GM12865 (cell line): ENCODE data around the gene KLC4.

ENCODE experiments used
- DNase-seq: peaks from one replicate; pipeline ENCODE4 v3.0.0; 2010; ENCODE audit warnings: low read depth
- H3K4me3 ChIP-seq: 2 replicates; pipeline ENCODE4 v1.5.1; 2011; ENCODE audit warnings: mild to moderate bottlenecking, low read depth, low read length, control low read depth
- CTCF ChIP-seq: IDR thresholded peaks from 2 replicates; pipeline ENCODE4 v1.5.1; 2011; ENCODE audit warnings: low read length, control low read depth, low read depth, inconsistent platforms; ENCODE audit not compliant: insufficient read depth; ENCODE audit errors: missing control alignments

Gene KLC4

DNA sequence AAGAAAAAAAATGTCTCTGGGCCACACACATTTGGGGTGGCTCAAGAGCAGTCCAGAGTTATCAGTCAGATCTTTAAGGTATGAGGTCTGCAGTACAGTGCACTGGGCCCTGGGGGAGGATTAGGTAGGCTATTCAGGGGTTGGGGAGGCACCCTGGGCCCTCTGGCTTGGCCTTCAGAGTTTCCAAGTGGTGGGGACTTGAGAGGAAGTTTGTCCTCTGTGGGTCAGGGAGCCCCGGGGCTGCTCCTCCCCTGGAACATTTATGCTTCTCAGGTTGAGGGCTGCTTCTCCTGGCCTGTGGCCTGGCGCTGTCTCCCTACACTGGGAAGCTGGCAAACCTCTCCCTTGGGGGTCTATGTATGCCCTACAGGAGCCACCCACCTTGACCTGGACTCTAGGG, 62.7 kb downstream of the KLC4 start:
- no peak overlapping the region for H3K4me3 ChIP-seq
- no peak for DNase-seq
- TF ChIP-seq CTCF, result no peak

DNA sequence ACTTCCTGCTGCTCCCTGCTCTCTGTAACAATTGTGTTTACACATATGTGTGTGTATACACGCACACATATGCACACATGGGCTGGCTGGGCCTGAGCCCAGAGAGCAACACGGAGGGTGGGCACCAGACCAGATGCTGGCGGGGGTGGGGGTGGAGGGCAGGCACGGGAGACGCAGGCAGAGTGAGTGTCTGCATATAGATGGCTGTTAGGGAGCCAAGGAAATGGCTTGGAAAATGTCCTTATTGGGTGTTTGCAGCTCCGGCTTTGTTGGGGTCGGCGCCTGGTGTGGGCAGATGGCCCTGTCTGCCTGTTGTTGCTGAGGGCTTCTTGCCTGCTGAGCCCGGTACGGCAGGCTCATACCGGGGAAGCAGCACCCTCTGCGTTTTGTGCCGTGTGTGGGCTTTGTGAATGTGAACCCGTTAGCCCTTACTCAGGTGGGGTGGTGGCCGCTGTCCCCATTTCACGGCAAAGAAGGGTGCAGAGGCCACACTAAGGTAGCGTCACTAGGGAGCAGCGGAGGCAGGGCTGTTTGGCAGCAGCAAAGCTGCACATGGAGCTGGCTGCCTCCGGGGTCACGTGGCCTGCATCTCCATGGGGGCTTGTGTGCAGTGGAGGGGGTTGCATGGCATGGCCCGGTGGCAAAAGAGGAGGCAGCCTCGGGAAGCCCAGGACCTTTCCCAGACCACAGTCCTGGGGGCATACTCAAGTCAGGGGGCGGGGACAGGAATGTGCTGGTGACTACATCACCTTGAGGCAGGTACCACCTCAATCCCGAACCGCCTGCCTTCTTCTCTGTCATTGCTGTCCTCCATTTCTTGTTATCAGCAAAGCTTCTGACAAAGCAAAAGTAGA, 64.3 kb downstream of the KLC4 start:
- TF ChIP-seq CTCF, result no peak
- no peak for DNase-seq
- no peak overlapping the region for H3K4me3 ChIP-seq

DNA sequence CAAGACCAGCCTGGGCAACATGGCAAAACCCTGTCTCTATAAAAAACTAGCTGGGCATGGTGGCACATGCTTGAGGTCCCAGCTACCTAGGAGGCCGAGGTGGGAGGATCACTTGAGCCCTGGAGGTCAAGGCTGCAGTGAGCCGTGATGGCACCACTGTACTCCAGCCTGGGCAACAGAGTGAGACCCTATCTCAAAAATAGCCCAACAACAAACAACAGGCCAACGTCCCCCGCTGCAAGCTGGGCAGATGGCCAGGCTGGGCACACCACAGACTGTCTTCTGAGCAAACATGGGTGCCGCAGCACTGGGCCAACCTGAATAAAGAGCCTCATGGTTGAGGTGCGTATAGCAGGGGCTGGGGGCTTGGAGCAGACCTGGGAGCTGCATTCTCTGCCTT, 65.0 kb downstream of the KLC4 start:
- H3K4me3 ChIP-seq, result no peak overlapping the region
- TF ChIP-seq CTCF, result no peak
- DNase-seq, result no peak
